GM18499 (cell line): ENCODE results near the gene HINFP.
"Not testable (repeated sequence)": the region's sequence is repeated elsewhere in the genome, so short reads cannot be mapped to it uniquely, and the experiment has no call there.

Experiments used
- ATAC-seq: cut with Tn5 transposase; IDR thresholded peaks from one replicate; pipeline ENCODE4 v1.9.1; 2021; ENCODE audit warnings: moderate number of reproducible peaks; ENCODE audit not compliant: insufficient read depth, unreplicated experiment

Gene HINFP

DNA sequence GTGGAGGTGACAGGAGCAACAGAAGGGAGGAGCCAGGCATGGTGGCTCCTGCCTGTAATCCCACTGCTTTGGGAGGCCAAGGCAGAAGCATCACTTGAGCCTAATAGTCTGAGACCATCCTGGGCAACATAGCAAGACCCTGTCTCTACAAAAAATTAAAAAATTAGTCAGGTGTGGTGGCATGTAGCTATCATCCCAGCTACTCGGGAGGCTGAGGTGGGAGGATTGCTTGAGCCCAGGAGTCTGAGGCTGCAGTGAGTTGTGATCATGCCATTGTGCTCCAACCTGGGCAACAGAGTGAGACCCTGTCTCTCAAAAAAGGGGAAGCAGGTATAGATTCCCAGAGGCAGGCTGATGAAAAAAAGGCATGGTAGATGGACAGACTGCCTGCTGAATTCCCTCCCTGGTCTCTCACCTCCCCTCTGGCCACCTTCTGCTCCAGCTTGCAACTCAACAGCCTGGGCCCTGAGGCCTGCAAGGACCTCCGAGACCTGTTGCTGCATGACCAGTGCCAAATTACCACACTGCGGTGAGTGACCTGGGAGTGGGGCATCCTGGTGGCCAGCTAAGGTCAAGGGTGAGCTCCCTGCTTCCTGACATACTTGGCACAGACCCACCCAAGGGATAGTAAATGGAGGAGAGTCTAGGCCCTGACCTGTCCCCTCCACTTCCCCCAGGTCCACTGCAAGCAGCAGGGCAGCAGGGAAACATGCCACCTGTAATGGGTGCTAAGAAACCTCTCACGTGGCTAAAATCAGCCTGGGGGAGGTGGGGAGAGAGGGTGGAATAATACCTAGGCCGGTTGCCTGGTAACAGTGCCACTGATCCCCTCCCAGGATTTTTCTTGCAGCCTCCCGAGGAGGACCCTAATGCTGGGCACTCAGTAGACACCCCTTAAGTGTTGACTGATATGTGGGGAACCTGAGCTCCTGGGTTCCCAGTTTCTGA lies 59.6 kb downstream of the HINFP start:
- ATAC-seq: no peak

DNA sequence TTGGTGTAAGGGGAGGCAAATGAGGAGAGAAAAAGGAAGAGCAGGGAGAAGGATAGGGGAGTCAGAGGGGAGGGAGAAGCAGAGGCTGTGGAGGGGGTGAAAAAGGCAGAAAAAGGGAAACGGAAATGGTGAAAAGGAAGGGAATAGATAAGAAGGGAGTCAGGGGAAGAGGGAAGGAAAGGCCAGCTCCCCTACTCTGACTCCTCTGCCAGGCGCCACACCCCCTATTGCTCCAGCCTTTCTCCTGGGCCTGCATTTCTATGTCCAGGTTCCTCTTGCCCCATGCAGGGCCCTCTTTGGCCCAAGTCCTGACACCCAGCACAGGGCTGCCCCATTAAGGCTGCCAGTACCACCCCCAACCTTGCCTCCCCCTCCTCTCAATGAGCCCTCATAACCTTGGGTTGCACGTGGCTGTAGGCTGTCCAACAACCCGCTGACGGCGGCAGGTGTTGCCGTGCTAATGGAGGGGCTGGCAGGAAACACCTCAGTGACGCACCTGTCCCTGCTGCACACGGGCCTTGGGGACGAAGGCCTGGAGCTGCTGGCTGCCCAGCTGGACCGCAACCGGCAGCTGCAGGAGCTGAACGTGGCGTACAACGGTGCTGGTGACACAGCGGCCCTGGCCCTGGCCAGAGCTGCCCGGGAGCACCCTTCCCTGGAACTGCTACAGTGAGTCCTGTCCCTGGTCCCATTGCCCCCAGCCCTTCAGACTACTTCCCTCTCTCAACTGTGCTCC lies 60.5 kb downstream of the HINFP start:
- ATAC-seq: no peak

DNA sequence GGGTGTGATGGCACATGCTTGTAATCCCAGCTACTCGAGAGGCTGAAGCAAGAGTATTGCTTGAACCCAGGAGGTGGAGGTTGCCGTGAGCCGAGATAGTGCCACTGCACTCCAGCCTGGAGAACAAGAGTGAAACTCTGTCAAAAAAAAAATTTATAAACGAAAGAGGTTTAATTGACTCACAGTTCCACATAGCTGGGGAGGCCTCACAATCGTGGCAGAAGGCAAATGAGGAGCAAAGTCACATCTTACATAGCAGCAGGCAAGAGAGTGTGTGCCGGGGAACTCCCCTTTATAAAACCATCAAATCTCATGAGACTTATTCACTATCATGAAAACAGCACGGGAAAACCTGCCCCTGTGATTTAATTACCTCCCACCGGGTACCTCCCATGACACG lies 63.0 kb downstream of the HINFP start:
- not testable (repeated sequence) for ATAC-seq
